ENCODE data around the gene FBXL5.

The FBXL5 gene, protein sequence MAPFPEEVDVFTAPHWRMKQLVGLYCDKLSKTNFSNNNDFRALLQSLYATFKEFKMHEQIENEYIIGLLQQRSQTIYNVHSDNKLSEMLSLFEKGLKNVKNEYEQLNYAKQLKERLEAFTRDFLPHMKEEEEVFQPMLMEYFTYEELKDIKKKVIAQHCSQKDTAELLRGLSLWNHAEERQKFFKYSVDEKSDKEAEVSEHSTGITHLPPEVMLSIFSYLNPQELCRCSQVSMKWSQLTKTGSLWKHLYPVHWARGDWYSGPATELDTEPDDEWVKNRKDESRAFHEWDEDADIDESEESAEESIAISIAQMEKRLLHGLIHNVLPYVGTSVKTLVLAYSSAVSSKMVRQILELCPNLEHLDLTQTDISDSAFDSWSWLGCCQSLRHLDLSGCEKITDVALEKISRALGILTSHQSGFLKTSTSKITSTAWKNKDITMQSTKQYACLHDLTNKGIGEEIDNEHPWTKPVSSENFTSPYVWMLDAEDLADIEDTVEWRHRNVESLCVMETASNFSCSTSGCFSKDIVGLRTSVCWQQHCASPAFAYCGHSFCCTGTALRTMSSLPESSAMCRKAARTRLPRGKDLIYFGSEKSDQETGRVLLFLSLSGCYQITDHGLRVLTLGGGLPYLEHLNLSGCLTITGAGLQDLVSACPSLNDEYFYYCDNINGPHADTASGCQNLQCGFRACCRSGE

DNA sequence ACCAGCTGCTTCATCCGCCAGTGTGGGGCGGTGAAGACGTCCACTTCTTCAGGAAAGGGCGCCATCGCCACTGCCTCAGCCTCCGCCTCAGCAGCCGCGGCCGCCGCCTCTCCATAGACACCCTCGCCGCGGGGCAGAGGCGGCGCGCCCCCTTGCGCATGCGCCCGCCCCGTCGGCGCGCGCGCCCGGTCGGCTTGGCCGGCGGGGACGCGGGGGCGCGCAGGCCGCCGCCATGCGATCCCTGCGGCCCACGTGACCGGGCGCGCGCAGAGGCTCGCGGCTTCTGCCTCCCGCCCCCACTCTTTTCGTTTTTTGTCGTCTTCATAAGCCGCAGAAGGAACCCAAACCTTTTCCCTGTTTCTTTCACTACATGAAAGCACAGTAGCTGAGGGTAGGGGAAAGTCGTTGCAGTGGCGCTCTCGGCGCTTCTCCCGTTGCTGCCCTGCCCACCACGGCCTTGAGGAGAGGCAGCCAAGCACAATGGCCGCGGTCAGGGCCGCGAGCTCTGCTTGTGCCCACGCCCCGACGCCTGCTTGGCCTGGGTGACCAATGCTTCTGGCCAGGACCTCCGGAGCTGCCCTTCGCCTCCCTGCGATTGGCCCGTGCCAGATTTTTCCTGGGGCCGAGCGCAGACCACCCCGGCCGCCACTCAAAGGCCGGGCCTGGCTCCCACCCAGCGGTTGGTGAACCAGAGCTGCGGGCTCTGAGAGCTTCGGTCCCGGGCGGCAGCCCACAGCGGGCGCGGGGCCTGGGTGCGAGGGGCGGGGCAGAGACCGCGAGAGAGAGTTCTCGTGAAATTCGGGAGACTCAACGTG lies at the start of gene FBXL5:
Gene FBXL5 (minus strand): TSS at position 135 of the 815 bp plus-strand sequence. CDS start 70 bp downstream, at position 65.
- peak; percentile 90 for DNase-seq

DNA sequence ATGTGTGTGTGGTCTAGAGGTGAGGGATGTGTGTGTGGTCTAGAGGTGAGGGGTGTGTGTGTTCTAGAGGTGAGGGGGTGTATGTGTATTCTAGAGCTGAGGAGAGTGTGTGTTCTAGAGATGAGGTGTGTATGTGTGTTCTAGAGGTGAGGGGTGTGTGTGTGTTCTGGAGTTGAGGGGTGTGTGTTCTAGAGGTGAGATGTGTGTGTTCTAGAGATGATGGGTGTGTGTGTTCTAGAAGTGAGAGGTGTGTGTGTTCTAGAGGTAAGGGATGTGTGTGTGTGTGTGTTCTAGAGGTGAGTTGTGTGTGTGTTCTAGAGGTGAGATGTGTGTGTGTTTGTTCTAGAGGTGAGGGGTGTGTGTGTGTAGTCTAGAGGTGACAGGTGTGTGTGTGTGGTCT lies 49.0 kb upstream of the FBXL5 start:
- DNase-seq, result no peak

DNA sequence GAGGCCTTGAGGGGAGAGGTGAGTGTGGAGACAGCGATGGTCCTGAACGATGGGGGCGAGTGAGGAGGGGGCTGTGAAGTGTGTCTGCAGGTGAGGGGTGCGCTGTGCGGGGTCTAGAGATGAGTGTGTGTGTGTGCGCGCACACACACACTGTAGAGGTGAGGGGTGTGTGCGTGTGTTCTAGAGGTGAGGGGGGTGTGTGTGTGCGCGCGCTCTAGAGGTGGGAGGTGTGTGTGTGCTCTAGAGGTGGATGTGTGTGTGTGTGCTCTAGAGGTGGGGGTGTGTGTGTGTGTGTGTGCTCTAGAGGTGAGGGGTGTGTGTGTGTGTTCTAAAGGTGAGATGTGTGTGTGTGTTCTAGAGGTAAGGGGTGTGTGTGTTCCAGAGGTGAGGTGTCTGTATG lies 48.3 kb upstream of the FBXL5 start:
- no peak for DNase-seq

DNA sequence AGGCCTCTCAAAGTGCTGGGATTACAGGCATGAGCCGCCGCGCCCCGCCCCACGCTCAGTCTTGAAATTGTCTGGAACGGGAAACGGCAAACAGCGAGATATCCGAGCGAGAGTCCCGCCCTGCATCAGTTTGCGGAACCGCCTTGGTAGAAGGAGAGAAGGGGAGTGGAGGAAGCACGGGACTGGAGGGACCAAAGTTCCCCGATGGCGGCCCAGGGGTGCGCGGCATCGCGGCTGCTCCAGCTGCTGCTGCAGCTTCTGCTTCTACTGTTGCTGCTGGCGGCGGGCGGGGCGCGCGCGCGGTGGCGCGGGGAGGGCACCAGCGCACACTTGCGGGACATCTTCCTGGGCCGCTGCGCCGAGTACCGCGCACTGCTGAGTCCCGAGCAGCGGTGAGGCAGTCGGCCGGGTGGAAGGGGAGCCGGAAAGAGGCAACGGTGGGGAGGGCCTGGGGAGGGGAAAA lies 47.8 kb upstream of the FBXL5 start, which contains the start of gene BST1:
Gene BST1 (plus strand): TSS at position 125 of the 463 bp plus-strand sequence. CDS start 80 bp downstream, at position 205.
- DNase-seq, result peak; percentile 77

DNA sequence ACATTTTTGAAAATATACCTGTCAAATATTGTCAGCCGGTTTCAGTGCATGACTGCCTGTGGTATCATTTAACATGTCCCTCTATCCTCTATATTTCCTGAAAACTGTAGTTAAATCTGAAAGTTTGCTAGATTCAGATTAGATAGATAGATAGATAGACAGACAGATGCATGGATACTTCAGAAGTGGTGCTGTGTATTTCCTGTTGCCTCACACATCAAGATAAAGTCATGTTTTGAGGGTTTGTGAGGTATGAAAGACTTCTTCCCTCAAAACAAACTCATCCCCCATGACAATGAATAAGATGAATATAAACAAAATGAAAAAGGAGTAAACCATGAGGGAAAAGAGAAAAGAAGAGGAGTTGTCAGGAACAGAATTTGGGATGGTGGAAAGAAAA lies 41.7 kb upstream of the FBXL5 start:
- no peak for DNase-seq

DNA sequence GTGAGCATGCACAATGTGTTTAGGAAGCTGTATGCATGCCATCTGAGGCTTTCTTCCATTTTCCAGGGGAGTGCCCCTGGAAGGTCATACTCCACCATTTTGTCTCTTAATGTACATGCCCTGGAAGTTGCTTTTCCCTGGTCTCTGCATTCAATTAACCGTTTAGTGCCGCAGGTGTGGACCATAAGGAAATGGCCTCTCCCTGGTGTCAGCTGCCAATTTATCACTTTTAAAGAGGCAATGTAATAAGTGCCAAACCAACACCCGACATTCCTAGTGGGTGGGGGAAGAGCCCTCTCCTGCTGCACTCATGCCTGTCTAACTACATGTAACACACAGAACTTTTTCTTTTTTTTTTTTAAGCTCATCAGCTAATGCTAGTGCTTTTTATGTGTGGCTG lies 40.6 kb upstream of the FBXL5 start:
- no peak for DNase-seq

DNA sequence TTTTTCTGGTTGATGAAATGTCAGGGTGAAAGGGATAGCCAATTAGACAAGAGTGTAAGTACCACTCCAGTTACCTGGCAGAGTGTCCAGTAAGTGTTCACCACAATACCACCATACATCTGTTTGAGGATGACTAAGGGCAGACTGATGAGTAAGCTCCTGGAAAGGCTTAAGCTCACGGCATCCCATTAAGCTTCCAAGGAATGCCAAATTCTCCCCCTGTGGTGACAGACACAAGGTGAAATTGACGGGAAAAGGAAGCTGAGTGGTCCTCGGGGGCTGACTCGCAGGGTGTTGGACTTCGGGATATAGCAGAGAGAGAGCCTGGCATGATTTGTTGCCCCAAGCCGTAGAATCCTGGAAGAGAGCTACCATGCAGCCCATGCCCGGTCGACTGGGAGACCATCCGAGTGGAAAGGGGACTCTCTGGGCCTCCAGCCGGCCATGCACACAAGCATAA lies 40.1 kb upstream of the FBXL5 start:
- DNase-seq, result no peak

DNA sequence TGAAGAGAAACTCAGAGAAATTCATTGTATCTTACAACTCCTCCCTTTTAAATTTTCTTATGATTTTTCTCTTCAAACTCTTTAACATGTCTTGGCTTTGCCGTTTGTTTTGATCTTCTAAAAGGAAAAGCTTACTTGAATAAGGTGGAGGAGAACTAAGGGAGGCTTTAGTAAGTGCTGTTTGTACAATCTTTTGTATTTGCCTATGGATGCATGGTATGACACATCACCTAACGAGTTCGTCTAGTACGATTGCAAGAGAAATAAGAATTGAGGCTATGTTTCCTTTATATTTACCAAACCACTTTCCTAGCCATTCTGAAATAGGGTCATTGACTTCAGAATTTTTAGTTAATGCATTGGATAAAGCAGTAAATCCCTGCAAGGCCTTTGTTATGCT lies 39.3 kb upstream of the FBXL5 start:
- DNase-seq, result no peak

DNA sequence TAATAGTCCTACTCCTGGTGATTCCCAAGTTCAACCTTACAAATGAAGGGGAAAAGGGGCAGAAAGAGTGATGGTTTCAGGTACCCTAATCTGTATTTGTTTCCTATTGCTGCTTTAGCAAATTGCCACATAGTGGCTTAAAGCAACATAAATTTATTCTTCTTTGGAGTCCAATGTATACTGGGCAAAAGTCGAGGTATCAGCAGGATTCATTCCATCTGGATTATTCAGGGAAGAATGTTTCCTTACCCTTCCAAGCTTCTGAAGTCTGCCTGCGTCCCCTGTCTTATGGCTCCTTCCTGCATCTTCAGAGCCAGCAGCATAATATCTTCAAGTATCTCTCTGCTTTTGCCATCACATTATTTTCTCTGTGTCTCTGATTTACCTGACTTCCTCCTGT lies 37.4 kb upstream of the FBXL5 start:
- DNase-seq, result no peak

DNA sequence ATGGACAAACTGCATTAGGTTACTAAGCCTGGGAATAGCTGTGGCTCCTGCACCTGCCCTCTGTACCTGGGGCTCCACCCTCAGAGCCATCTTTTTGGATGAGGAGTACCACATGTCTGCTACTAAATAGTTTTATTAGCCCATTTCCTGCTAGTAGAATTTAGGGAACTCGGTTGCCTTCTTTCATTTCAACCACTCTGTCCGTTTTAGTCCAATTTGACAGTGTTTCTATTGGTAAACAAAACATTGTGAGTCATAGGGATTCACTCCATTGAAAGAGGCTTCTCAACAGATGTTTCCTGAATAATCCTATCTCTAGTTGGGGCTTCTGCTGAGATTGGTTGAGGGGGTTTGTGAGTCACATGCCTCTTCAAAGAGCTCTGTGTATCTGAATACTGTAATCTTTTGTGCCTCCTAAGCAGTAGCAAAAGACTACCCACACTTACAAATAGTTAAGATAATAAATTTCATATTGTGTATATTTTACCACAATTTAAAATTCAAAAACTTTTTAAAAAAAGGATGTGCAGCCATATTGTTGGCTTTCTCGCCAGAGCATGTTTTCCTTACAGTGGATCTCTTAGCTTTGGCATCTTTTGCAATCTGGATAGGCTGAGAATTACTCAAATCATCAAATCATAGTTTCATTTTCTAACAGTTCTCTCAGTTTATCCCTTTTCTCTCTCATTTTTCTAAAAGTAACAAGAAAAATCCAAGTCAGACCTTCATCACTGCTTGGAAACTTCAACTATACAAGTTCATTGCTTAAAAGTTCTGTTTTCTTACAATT lies 36.4 kb upstream of the FBXL5 start:
- no peak for DNase-seq

DNA sequence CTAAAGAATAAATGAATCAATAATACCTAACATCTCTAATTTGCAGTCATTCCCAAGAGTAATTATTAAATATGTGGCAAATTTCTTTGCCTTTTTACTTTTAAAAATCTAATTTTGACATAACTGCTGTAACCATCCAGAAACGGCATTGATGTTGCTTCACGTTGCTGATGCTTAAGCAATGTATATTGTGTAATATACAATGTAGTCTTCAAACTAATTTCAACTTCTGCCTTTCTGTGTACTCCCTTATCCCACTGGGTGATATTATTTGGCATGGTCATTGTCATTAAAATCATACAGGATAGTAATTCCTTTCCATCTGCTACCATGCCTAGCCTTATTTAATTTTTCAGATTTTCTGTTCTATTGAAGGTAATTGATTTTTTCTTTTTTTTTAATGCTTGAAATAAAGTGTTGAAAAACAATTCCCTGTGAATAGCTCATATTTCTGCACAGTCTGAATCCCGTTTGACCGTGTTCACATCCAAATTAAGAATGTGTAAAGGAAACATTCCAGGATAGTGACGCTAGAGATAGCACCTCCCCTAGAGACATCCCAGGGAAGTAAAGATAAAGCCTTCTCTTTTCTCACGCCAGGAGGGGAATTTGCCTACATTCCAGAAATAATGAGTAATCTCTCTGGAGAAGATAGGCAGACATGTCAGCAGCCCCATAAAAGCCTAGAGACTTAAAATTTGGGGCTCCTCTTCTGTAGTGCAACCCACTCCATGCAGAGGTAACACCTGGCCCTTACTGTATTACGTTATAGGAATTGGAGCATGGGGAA lies 35.1 kb upstream of the FBXL5 start:
- no peak for DNase-seq

DNA sequence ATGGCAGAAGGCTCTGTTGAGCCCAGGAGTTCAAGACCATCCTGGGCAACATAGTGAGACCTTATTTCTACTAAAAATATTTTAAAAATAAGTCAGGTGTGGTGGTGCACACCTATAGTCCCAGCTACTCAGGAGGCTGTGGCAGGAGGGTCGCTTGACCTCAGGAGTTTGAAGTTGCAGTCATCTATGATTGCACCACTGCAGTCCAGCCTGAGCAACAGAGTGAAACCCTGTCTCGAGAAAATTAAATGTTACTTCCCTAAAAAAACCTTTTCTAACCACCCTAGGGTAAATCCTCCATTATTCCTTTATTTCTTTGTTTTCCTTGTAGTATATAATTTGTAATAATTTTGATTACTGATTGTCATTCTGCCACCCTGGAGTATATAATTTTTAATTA lies 34.4 kb upstream of the FBXL5 start:
- DNase-seq, result no peak

DNA sequence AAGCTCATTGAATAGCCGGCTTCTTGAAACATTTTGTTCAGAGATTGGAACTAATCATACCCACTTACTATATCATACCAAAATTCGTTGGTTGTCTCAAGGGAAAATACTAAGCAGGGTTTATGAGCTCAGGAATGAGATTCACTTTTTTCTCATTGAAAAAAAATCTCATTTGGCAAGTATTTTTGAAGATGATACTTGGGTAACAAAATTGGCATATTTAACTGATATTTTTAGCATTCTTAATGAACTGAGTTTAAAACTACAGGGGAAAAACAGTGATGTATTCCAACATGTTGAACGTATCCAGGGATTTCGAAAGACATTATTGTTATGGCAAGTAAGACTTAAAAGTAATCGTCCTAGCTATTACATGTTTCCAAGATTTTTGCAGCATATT lies 32.9 kb upstream of the FBXL5 start:
- DNase-seq, result no peak

DNA sequence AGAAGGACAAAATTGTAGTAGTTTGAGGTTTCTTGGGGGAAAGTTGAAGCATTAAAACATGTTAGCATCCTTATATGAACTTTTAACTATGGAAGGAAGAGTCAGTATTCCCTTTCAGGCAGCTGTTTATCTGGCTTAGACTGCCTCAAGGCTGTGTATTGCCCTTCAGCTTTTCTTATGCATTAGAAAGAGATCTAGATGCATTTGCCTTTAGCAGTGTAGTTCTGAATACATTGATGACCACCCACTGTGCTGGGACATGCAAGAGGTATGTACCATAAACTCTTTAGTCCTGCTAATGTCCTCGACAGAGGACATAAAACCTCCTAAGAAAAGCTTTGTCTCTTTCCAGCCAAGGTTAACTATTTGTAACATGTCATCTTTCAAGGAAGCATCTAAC lies 29.3 kb upstream of the FBXL5 start:
- no peak for DNase-seq

DNA sequence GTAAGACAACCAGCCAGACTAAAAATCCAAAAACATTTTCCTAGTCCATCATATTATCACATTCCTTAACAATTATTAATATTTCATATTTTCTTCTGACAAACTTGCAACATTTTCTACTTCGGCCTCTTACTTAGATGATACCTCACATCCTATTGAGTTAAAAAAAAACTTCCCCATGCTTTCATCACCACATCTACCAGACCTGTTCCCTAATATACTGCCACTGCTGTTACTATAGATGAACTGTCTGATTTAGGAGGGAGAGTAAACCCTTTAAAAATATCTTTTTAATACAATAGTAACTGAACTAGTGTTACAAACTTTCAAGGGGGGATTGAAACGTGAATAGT lies 28.0 kb upstream of the FBXL5 start:
- no peak for DNase-seq

DNA sequence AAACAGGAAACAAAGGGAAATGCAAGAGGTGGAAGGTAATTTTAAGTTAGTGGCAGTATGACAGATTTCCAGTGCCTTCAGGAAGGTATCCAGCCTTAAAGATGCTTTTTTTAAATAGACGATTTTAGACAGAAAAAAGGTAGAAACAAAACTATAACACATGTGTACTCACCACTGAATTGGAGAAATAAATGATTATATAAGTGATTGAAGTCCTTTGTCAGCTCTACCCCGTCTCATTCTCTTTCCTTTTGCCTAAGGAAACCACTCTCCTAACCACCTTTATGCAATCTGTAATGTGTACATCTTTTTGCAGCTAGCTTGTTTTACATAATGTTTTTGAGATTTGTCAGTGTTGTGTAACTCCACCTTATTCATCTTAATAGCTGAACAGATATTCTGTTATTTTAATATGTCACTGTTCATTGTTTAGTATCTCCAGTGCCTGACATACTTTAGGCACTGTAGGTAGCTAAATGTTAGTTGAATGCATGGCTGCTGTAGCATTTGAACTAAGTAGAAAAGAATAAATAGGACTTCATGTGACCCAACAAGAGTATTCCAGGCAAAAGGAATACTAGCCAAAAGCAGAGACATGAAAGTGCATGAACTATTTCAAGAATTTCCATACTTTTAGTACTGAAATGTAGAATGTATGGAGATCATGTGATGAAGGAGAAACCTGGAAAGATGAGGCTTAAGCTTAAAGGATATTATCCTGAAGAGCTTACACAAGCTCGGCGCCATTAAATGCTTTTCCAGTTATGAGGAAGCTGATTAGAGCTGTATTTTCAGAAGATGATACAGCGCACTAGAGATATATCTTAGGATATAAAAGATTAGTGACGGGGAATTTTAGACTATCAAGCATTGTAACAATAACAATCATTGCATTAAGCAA lies 27.3 kb upstream of the FBXL5 start:
- no peak for DNase-seq

DNA sequence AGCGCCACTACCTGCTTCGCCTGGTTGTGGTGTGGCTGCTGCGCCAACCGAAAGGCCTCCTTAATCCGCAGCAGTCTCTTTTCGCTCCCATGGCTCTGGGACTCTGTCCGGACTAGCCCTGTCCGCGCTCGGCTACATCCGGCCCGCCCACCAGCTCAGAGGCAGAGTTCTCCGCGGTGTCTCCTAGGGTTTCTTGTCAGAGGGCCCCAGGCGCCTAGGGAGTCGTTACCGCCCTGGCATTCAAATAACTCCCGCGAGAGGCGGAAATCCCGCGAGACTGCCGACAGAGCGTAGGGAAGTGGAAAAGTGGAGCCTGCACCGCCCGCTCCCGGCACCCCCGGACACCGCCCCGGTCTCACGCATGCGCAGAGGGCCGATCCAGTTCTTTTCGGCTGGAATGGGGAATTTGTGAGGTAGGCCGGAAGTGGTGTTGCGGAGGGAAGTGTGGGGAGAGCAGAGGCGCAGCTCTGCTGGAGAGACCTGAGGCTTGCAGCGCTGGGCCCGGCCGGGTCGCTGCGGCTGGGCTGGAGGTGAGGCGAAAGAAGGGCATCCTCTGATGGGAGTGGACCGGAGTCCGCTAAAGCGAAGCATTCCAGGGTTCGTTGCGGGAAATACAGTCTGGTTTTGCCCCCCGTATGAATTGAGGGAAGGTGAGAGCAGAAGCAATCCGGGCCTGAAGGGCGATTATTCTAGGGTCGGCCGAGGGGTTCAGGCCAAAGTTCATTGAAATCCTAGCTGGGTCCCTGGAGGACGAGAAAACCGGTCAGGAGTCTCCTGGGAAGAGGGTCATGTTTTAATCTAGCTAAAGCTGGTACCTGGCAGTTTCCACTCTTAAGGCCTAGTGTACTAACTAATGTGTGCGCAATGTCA lies 26.4 kb upstream of the FBXL5 start, which contains the start of gene FAM200B:
Gene FAM200B (plus strand): TSS at position 456 of the 870 bp plus-strand sequence. CDS start 5,151 bp downstream, outside the sequence.
- peak; percentile 100 for DNase-seq

DNA sequence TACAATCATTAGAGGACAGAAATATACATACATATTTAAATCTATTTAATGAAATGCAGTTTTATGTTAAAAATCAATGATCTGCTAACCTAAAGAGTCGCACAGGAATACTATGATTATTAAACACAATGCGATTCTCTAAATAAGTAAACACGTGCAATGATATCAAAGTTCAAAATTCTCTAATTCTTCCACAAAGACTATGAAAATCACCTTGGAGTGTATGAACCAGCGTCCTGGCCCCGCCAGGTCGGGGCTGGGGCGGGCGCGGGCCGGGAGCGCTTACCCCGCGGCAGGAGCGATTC lies 25.9 kb upstream of the FBXL5 start:
- no peak for DNase-seq

DNA sequence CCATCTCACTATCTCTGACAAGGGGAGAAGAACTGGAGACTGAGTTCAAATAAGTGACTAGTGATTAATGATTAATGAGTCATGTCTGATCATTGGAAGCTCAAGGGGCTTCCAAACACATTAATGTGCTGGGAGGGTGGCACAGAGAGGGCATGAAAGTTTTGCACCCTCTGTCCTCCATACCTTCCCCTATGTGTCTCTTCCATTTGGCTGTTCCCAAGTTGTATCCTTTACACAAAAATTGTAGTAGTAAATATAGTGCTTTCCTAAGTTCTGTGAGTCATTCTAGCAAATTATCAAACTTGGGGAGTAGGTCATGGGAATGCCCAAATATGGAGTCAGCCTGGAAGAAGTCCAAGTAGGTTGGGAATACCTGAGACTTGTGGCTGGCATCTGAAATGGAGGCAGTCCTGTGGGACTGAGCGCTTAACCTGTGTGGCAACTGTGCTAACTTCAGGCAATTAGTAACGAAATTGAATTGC lies 22.4 kb upstream of the FBXL5 start:
- no peak for DNase-seq
